Right ventricle myocardium inferior (tissue), 1 donor: ENCODE results near the gene ARPC5L. TPM values are rescaled to one million over a fixed set of nuclear protein-coding genes. Genes with fewer than 3 reads are reported as not detected.

Source experiments
- ATAC-seq: fragments of 200-7000 bp; cut with Tn5 transposase; one replicate; pipeline ENCODE4 v1.9.1; 2020; ENCODE audit warnings: mild to moderate bottlenecking, moderate library complexity
- DNase-seq: peaks from one replicate; pipeline ENCODE4 v3.0.0; 2021; ENCODE audit errors: missing footprints
- intact Hi-C: fragments of 100-400 bp; cut with DNase I; formaldehyde crosslinking; loops from one replicate; pipeline ENCODE4 v1.11.0; 2022
- total RNA-seq: library from RNA; stranded (reverse); fragmentation: NEBNext Ultra II Directional; extraction: Animal tissue kit (Norgen Biotek cat#: 25700); gene quantifications from one replicate; pipeline ENCODE4 v1.2.1, GENCODE V29; 2021
- donor health status: DM: no; HTN: yes; CAD: no; lungs with severe emphysema.

Gene ARPC5L
- total RNA-seq, 1 donor from 2014 or later: 41.8 TPM

GRCh38 chr9:124857533-124858162 is 4.3 kb upstream of the ARPC5L start:
- no peak for DNase-seq
- ATAC-seq: no peak
- intact Hi-C loops: no loop called here

GRCh38 chr9:124858330-124859046 is 3.4 kb upstream of the ARPC5L start:
- intact Hi-C loops: no loop called here
- no peak for DNase-seq

GRCh38 chr9:124859803-124860581 is 1.9 kb upstream of the ARPC5L start:
- intact Hi-C loops: loop anchor here (10.0 kb wide), 1 partner anchor 515 kb away; no protein-coding TSS in a partner anchor

More at GRCh38 chr9:124858330-124859046, 3.4 kb upstream of the ARPC5L start:
- no peak for ATAC-seq

GRCh38 chr9:124860582-124861341 is 1.2 kb upstream of the ARPC5L start:
- intact Hi-C loops: loop anchor here (10.0 kb wide), 1 partner anchor 514 kb away; no protein-coding TSS in a partner anchor
- no peak for DNase-seq
- ATAC-seq: no peak

More at GRCh38 chr9:124859803-124860581, 1.9 kb upstream of the ARPC5L start:
- DNase-seq: no peak
- no peak for ATAC-seq

GRCh38 chr9:124863371-124863871 is 1.5 kb downstream of the ARPC5L start:
- intact Hi-C loops: loop anchor here (10.0 kb wide), 1 partner anchor 511 kb away; no protein-coding TSS in a partner anchor
- DNase-seq (no peak), ATAC-seq (peak; percentile 21)

GRCh38 chr9:124868511-124869465 is 6.9 kb downstream of the ARPC5L start:
- intact Hi-C loops: loop anchor here (10.0 kb wide), 1 partner anchor 506 kb away; no protein-coding TSS in a partner anchor
- DNase-seq (peak; percentile 92), ATAC-seq (peak; percentile 93)

GRCh38 chr9:124869466-124869985 is 7.6 kb downstream of the ARPC5L start:
- intact Hi-C loops: loop anchor here (10.0 kb wide), 1 partner anchor 505 kb away; no protein-coding TSS in a partner anchor
- ATAC-seq: peak; percentile 11
- DNase-seq: no peak

GRCh38 chr9:124869986-124870560 is 8.1 kb downstream of the ARPC5L start:
- ATAC-seq: no peak

GRCh38 chr9:124870723-124871122 is 8.8 kb downstream of the ARPC5L start:
- intact Hi-C loops: loop anchor here (5.0 kb wide), 2 partner anchors 72 to 277 kb away; partner anchors contain the start of gene GOLGA1
- ATAC-seq (no peak), DNase-seq (no peak)

More at GRCh38 chr9:124869986-124870560, 8.1 kb downstream of the ARPC5L start:
- no peak for DNase-seq
- intact Hi-C loops: loop anchor here (5.0 to 10.0 kb wide), 3 partner anchors 72 to 505 kb away; partner anchors contain the start of gene GOLGA1

- DNase-seq: no peak
- ATAC-seq: no peak
- intact Hi-C loops: loop anchor here (5.0 kb wide), 2 partner anchors 71 to 276 kb away; partner anchors contain the start of gene GOLGA1
Observed at GRCh38 chr9:124871156-124871561, 9.2 kb downstream of the ARPC5L start.

GRCh38 chr9:124873664-124874063 is 11.7 kb downstream of the ARPC5L start:
- ATAC-seq (no peak), DNase-seq (no peak)
- intact Hi-C loops: loop anchor here (5.0 kb wide), 2 partner anchors 69 to 274 kb away; partner anchors contain the start of gene GOLGA1

GRCh38 chr9:124875501-124875900 is 13.6 kb downstream of the ARPC5L start:
- DNase-seq (peak; percentile 3), ATAC-seq (no peak)
- intact Hi-C loops: no loop called here

GRCh38 chr9:124877021-124877782 is 15.3 kb downstream of the ARPC5L start:
- ATAC-seq (no peak), DNase-seq (no peak)
- intact Hi-C loops: no loop called here

- ATAC-seq (no peak), DNase-seq (no peak)
- intact Hi-C loops: no loop called here
Observed at GRCh38 chr9:124878021-124878420, 16.1 kb downstream of the ARPC5L start.

- intact Hi-C loops: no loop called here
- no peak for DNase-seq
Observed at GRCh38 chr9:124878518-124878917, 16.6 kb downstream of the ARPC5L start.

GRCh38 chr9:124879226-124879625 is 17.3 kb downstream of the ARPC5L start:
- ATAC-seq (no peak), DNase-seq (no peak)
- intact Hi-C loops: no loop called here

More at GRCh38 chr9:124878518-124878917, 16.6 kb downstream of the ARPC5L start:
- ATAC-seq: no peak
